SK-N-SH (cell line): ENCODE data around the gene ZNF711.

Source experiments
- FOXM1 ChIP-seq: IDR thresholded peaks from 2 replicates; pipeline ENCODE4 v1.4.0; 2012; ENCODE audit warnings: low read depth, mild to moderate bottlenecking
- JUND ChIP-seq: IDR thresholded peaks from 2 replicates; pipeline ENCODE4 v1.4.0; 2012
- MAX ChIP-seq: IDR thresholded peaks from 2 replicates; pipeline ENCODE4 v1.4.0; 2012; ENCODE audit warnings: low read depth
- MXI1 ChIP-seq: IDR thresholded peaks from 2 replicates; pipeline ENCODE4 v1.6.1; 2012; ENCODE audit warnings: mild to moderate bottlenecking, low read depth, low read length, improper control_type of control experiment
- RCOR1 ChIP-seq: fragments of 150-350 bp; IDR thresholded peaks from 2 replicates; pipeline ENCODE4 v1.6.1; 2017; ENCODE audit warnings: antibody characterized with exemption, low read length
- RXRA ChIP-seq: IDR thresholded peaks from 2 replicates; pipeline ENCODE4 v1.4.0; 2012; ENCODE audit warnings: low read depth, mild to moderate bottlenecking, borderline replicate concordance
- SIN3A ChIP-seq: IDR thresholded peaks from 2 replicates; pipeline ENCODE4 v1.6.1; 2012; ENCODE audit warnings: low read depth, mild to moderate bottlenecking, low read length, moderate library complexity, borderline replicate concordance
- YY1 ChIP-seq: IDR thresholded peaks from 2 replicates; pipeline ENCODE4 v1.4.0; 2012; ENCODE audit warnings: low read depth, mild to moderate bottlenecking
- TF ChIP-seq, protein P1 (sequence below): fragments of 200-600 bp; sonication (generic); IDR thresholded peaks from 2 replicates; pipeline ENCODE4 v1.6.1; 2017; ENCODE audit warnings: antibody characterized with exemption, mild to moderate bottlenecking, moderate library complexity

- TF ChIP-seq, protein P1, sequence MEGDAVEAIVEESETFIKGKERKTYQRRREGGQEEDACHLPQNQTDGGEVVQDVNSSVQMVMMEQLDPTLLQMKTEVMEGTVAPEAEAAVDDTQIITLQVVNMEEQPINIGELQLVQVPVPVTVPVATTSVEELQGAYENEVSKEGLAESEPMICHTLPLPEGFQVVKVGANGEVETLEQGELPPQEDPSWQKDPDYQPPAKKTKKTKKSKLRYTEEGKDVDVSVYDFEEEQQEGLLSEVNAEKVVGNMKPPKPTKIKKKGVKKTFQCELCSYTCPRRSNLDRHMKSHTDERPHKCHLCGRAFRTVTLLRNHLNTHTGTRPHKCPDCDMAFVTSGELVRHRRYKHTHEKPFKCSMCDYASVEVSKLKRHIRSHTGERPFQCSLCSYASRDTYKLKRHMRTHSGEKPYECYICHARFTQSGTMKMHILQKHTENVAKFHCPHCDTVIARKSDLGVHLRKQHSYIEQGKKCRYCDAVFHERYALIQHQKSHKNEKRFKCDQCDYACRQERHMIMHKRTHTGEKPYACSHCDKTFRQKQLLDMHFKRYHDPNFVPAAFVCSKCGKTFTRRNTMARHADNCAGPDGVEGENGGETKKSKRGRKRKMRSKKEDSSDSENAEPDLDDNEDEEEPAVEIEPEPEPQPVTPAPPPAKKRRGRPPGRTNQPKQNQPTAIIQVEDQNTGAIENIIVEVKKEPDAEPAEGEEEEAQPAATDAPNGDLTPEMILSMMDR, result no peak
- no peak for TF ChIP-seq JUND
- TF ChIP-seq MXI1, result no peak
- TF ChIP-seq SIN3A, result no peak
- no peak for TF ChIP-seq RCOR1
- no peak for TF ChIP-seq YY1
- TF ChIP-seq MAX, result no peak
- TF ChIP-seq FOXM1, result no peak
- TF ChIP-seq RXRA, result no peak
Measured at GRCh38 chrX:85203461-85203970, 40.3 kb upstream of the ZNF711 start.
